Effector memory CD8-positive, alpha-beta T cell (primary cell): Measurements from ENCODE around the gene IMMT.
"Not testable (repeated sequence)": the region's sequence is repeated elsewhere in the genome, so short reads cannot be mapped to it uniquely, and the experiment has no call there.

Experiments used
- ATAC-seq: fragments of 150-1000 bp; cut with Tn5 transposase; replicated peaks from 2 replicates; pipeline ENCODE4 v1.10.0; 2021; ENCODE audit warnings: mild to moderate bottlenecking, moderate library complexity
- DNase-seq, 3 experiments: peaks; one replicate each; pipeline ENCODE4 v3.0.0; 2021
- H3K27ac Mint-ChIP-seq, 2 donors: one replicate each; pipeline ENCODE4 v1.8.0; 2022; ENCODE audit warnings: mild to moderate bottlenecking in 2 of 2, mixed read lengths in 2 of 2, moderate library complexity in 2 of 2
- H3K27me3 Mint-ChIP-seq, 2 donors: one replicate each; pipeline ENCODE4 v1.8.0; 2022; ENCODE audit warnings: mixed read lengths in 2 of 2
- H3K36me3 Mint-ChIP-seq: one replicate; pipeline ENCODE4 v1.8.0; 2022; ENCODE audit warnings: mild to moderate bottlenecking, moderate library complexity, mixed read lengths; ENCODE audit not compliant: insufficient read depth
- H3K4me1 Mint-ChIP-seq, 2 donors: one replicate each; pipeline ENCODE4 v1.8.0; 2022; ENCODE audit warnings: low read depth in 2 of 2, mixed read lengths in 2 of 2
- H3K4me3 Mint-ChIP-seq, 2 donors: one replicate each; pipeline ENCODE4 v1.8.0; 2022; ENCODE audit warnings: mild to moderate bottlenecking in 2 of 2, mixed read lengths in 2 of 2, moderate library complexity in 2 of 2
- H3K9me3 Mint-ChIP-seq, 2 donors: one replicate each; pipeline ENCODE4 v1.8.0; 2022; ENCODE audit warnings: mixed read lengths in 2 of 2

IMMT gene

GRCh38 chr2:86202702-86203101, 7.4 kb upstream of the IMMT start:
- no peaks in the 10 kb centered on the region for H3K9me3 Mint-ChIP-seq
- no peak overlapping the region for H3K4me3 Mint-ChIP-seq
- no peak for ATAC-seq
- peaks cover 32% of the 10 kb centered on the region for H3K36me3 Mint-ChIP-seq
- peak overlapping the region in 1 of 2 donors; percentile 17 for H3K27ac Mint-ChIP-seq
- H3K27me3 Mint-ChIP-seq: no peaks in the 10 kb centered on the region
- peaks cover 17 to 24% of the 10 kb centered on the region in 2 donors for H3K4me1 Mint-ChIP-seq
- no peak for DNase-seq

GRCh38 chr2:86202336-86202692, 7.1 kb upstream of the IMMT start:
- Mint-ChIP-seq H3K36me3 (peaks cover 28% of the 10 kb centered on the region), H3K9me3 (no peaks in the 10 kb centered on the region), H3K4me3 (no peak overlapping the region), H3K27ac (peak overlapping the region in 1 of 2 donors; percentile 17), H3K27me3 (no peaks in the 10 kb centered on the region), H3K4me1 (peaks cover 17 to 24% of the 10 kb centered on the region in 2 donors)
- no peak for DNase-seq
- no peak for ATAC-seq

- no peaks in the 10 kb centered on the region for H3K27me3 Mint-ChIP-seq
- H3K36me3 Mint-ChIP-seq: peaks cover 23% of the 10 kb centered on the region
- peaks cover 20 to 24% of the 10 kb centered on the region in 2 donors for H3K4me1 Mint-ChIP-seq
- H3K4me3 Mint-ChIP-seq: no peak overlapping the region
- H3K27ac Mint-ChIP-seq: no peak overlapping the region
- ATAC-seq (no peak), DNase-seq (no peak)
- H3K9me3 Mint-ChIP-seq: no peaks in the 10 kb centered on the region
These were observed 6.5 kb upstream of the IMMT start for GRCh38 chr2:86201671-86202335.

GRCh38 chr2:86200564-86200963, 5.3 kb upstream of the IMMT start:
- Mint-ChIP-seq H3K36me3 (peaks cover 18% of the 10 kb centered on the region), H3K27ac (peak overlapping the region; percentile 87 to 91), H3K4me3 (peak overlapping the region; percentile 88 to 93), H3K4me1 (peaks cover 24 to 28% of the 10 kb centered on the region in 2 donors)
- not testable (repeated sequence) for DNase-seq, H3K9me3 Mint-ChIP-seq, H3K27me3 Mint-ChIP-seq, ATAC-seq

GRCh38 chr2:86199834-86200177, 4.5 kb upstream of the IMMT start:
- peaks cover 26% of the 10 kb centered on the region for H3K36me3 Mint-ChIP-seq
- no peaks in the 10 kb centered on the region for H3K9me3 Mint-ChIP-seq
- no peak for ATAC-seq
- H3K4me3 Mint-ChIP-seq: peak overlapping the region; percentile 88 to 93
- DNase-seq: no peak
- H3K4me1 Mint-ChIP-seq: peaks cover 25 to 26% of the 10 kb centered on the region in 2 donors
- no peaks in the 10 kb centered on the region for H3K27me3 Mint-ChIP-seq
- peak overlapping the region; percentile 87 to 91 for H3K27ac Mint-ChIP-seq

- Mint-ChIP-seq H3K4me3 (peak overlapping the region; percentile 92 to 98), H3K27me3 (no peaks in the 10 kb centered on the region), H3K27ac (peak overlapping the region; percentile 97), H3K9me3 (no peaks in the 10 kb centered on the region), H3K4me1 (peaks cover 34 to 36% of the 10 kb centered on the region in 2 donors), H3K36me3 (peaks cover 30% of the 10 kb centered on the region)
- DNase-seq: no peak
- ATAC-seq: no peak
These were observed 636 bp upstream of the IMMT start for GRCh38 chr2:86195808-86196387.

GRCh38 chr2:86194751-86195054, 559 bp downstream of the IMMT start:
- Mint-ChIP-seq H3K9me3 (no peaks in the 10 kb centered on the region), H3K4me3 (peak overlapping the region; percentile 92 to 98), H3K4me1 (peaks cover 34 to 39% of the 10 kb centered on the region in 2 donors), H3K27me3 (no peaks in the 10 kb centered on the region), H3K36me3 (peaks cover 34% of the 10 kb centered on the region), H3K27ac (peak overlapping the region; percentile 97)
- no peak for DNase-seq
- no peak for ATAC-seq

GRCh38 chr2:86193901-86194567, 1.2 kb downstream of the IMMT start:
- Mint-ChIP-seq H3K36me3 (peaks cover 29% of the 10 kb centered on the region), H3K27ac (peak overlapping the region in 1 of 2 donors; percentile 97), H3K9me3 (no peaks in the 10 kb centered on the region), H3K4me3 (peak overlapping the region; percentile 92 to 98), H3K4me1 (peaks cover 37 to 38% of the 10 kb centered on the region in 2 donors), H3K27me3 (no peaks in the 10 kb centered on the region)
- ATAC-seq (no peak), DNase-seq (no peak)

GRCh38 chr2:86189782-86190416, 5.4 kb downstream of the IMMT start:
- no peak for DNase-seq
- peaks cover 14% of the 10 kb centered on the region for H3K36me3 Mint-ChIP-seq
- peak overlapping the region in 1 of 2 donors; percentile 19 for H3K27ac Mint-ChIP-seq
- no peak overlapping the region for H3K4me3 Mint-ChIP-seq
- no peak for ATAC-seq
- H3K27me3 Mint-ChIP-seq: no peaks in the 10 kb centered on the region
- peaks cover 50 to 68% of the 10 kb centered on the region in 2 donors for H3K4me1 Mint-ChIP-seq
- H3K9me3 Mint-ChIP-seq: no peaks in the 10 kb centered on the region

- H3K4me3 Mint-ChIP-seq: peak overlapping the region; percentile 71 to 84
- DNase-seq (no peak), ATAC-seq (no peak)
- peak overlapping the region; percentile 94 to 97 for H3K27ac Mint-ChIP-seq
- H3K27me3 Mint-ChIP-seq: no peaks in the 10 kb centered on the region
- peaks cover 45 to 63% of the 10 kb centered on the region in 2 donors for H3K4me1 Mint-ChIP-seq
- no peaks in the 10 kb centered on the region for H3K9me3 Mint-ChIP-seq
- peaks cover 9% of the 10 kb centered on the region for H3K36me3 Mint-ChIP-seq
These were observed 8.8 kb downstream of the IMMT start for GRCh38 chr2:86186431-86186830.

- peak; percentile 82 for ATAC-seq
- Mint-ChIP-seq H3K36me3 (peaks cover 3% of the 10 kb centered on the region), H3K27me3 (no peaks in the 10 kb centered on the region), H3K4me1 (peaks cover 41 to 63% of the 10 kb centered on the region in 2 donors), H3K4me3 (peak overlapping the region; percentile 71 to 84), H3K9me3 (no peaks in the 10 kb centered on the region), H3K27ac (peak overlapping the region; percentile 94 to 97)
- no peak for DNase-seq
These were observed 9.6 kb downstream of the IMMT start for GRCh38 chr2:86185517-86186212.

GRCh38 chr2:86176597-86176996, 18.7 kb downstream of the IMMT start:
- peaks cover 68% of the 10 kb centered on the region for H3K36me3 Mint-ChIP-seq
- peak overlapping the region in 1 of 2 donors; percentile 44 for H3K27ac Mint-ChIP-seq

GRCh38 chr2:86175828-86176227, 19.4 kb downstream of the IMMT start:
- Mint-ChIP-seq H3K27me3 (no peaks in the 10 kb centered on the region), H3K4me3 (no peak overlapping the region), H3K4me1 (peaks cover 15 to 23% of the 10 kb centered on the region in 2 donors), H3K27ac (peak overlapping the region in 1 of 2 donors; percentile 44), H3K9me3 (no peaks in the 10 kb centered on the region), H3K36me3 (peaks cover 72% of the 10 kb centered on the region)
- DNase-seq: no peak
- ATAC-seq: no peak

More at GRCh38 chr2:86176597-86176996, 18.7 kb downstream of the IMMT start:
- no peaks in the 10 kb centered on the region for H3K9me3 Mint-ChIP-seq
- no peak for DNase-seq
- ATAC-seq: no peak
- H3K4me3 Mint-ChIP-seq: no peak overlapping the region
- H3K27me3 Mint-ChIP-seq: no peaks in the 10 kb centered on the region
- peaks cover 15 to 23% of the 10 kb centered on the region in 2 donors for H3K4me1 Mint-ChIP-seq
